LHCN-M2 (cell line): ENCODE data around the gene ATRNL1. TPM values are rescaled to one million over a fixed set of nuclear protein-coding genes. Genes with fewer than 3 reads are reported as not detected.
A peak's percentile ranks its signal among the peaks of the same experiment; 100 is the strongest.
"Not testable (repeated sequence)": the region's sequence is repeated elsewhere in the genome, so short reads cannot be mapped to it uniquely, and the experiment has no call there.

ENCODE experiments used
- DNase-seq: peaks from one replicate; pipeline ENCODE4 v3.0.0-alpha.2; 2012; ENCODE audit warnings: low read depth
- total RNA-seq: library from RNA; depleted of rRNA; stranded (reverse); fragments of >200 nt; gene quantifications from 2 replicates; pipeline ENCODE4 v1.2.3, GENCODE V29; 2014

The ATRNL1 gene
- total RNA-seq, 1 experiment from 2014 or later = 13.1 TPM

DNA sequence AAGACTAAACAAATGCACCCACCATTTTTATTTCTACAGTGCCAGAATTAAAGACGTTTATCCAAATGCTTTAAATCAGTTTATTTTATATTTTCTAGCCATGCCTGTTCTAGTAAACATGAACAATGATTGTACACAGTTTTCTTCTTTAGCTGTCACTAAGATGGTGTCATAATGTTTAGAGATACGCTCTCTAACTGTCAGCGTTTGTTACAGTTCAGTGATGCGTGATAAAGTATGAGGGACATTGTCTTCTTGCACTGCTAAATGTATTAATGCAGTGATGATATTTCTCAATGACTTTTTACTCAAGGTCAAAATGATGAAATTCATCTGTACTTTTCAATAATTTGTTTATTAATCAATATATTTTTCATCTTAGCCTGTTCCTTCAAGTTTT lies 513.6 kb downstream of the ATRNL1 start:
- DNase-seq = no peak

DNA sequence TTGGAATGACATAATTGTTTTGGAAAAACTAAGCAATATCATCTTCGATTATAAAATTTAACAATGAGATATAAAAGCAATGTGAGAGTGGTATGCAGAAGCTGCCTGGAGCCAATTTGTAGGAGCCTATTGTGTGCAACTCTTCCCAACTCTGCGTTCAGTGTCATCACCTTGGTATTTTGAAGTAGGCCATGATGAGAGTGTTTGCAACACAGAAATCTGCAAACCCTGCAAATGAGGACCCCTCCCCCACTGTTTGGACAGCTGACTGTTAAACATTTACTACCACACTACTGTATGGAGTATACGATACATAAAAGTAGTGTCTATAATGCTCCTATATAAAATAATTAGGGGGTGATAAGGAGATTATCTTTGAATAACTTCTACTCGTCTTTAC lies 531.3 kb downstream of the ATRNL1 start:
- DNase-seq = peak; percentile 79

GRCh38 chr10:115628616-115629015 lies 535.5 kb downstream of the ATRNL1 start:
- no peak for DNase-seq

GRCh38 chr10:115638246-115638645 lies 545.1 kb downstream of the ATRNL1 start:
- no peak for DNase-seq

GRCh38 chr10:115649217-115649616 lies 556.1 kb downstream of the ATRNL1 start:
- DNase-seq = no peak

- no peak for DNase-seq
These were observed 560.3 kb downstream of the ATRNL1 start for GRCh38 chr10:115653473-115653872.

DNA sequence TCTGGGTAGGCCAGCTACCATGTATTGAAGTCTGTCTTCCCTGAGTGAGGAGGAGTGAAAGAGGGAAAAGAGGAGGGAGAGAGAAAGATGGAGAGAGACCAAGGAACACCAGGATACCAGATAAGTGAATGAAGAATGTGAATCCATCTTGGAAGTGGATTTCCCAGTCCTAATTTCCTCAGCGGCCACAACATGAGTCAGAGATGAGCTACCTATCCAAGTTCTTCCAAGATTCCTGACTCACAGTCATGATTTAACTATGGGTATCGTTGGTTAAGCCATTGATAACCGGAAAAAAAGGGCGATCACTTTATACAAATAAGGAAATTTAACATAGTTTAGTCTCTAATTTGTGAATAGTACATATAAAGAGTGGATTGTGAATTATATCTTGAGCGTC lies 561.8 kb downstream of the ATRNL1 start:
- DNase-seq = peak; percentile 65

DNA sequence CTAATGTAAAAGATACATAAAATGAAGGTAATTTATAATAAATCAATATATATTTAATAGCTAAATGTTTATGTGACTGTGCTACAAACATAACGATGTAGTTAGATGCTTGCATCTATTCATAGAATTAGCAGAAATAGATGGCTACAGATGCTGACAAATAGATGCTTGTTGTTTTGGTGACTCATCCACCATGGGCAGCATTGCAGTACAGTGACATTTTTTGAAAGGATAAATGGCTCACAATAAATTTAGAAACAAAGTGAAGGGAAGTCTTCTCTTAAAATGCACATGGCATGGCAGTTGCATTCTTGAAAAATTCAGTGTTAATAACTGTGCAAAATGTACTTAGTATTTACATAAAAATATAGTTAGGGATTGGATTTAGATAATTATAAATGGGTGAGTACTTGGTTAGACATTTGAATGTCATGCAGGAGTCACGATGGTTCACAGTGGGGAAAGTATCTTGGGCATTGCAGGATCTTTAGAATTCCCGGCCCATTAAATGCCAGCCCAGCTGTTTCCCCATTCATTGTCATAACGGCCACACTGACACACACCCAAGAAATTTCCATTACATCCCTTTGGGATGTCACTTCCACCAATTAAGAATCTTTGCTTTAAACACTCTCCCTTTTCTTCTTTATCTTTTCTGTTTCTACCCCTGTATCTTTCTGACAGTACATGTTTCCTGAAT lies 564.1 kb downstream of the ATRNL1 start:
- peak; percentile 95 for DNase-seq

GRCh38 chr10:115659616-115660015 lies 566.5 kb downstream of the ATRNL1 start:
- peak; percentile 94 for DNase-seq

- DNase-seq = peak; percentile 61
These were observed 567.2 kb downstream of the ATRNL1 start for GRCh38 chr10:115660391-115660790.

DNA sequence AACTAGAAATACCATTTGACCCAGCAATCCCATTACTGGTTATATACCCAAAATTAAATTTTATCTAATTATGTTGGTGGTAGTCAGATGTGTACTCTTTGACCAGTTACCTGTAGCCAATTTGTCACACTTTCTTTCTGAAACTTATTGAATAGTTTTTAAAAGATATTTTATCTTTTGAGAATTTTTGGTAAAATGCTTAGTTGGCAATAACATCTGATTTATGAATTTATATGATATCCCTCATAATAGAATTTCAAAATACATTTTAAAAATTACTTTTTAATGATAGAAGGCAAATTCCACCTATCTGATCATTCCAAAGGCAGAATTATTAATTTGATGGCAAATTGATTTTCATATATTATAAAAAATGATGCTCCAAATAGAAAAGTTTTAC lies 569.3 kb downstream of the ATRNL1 start:
- DNase-seq = no peak

DNA sequence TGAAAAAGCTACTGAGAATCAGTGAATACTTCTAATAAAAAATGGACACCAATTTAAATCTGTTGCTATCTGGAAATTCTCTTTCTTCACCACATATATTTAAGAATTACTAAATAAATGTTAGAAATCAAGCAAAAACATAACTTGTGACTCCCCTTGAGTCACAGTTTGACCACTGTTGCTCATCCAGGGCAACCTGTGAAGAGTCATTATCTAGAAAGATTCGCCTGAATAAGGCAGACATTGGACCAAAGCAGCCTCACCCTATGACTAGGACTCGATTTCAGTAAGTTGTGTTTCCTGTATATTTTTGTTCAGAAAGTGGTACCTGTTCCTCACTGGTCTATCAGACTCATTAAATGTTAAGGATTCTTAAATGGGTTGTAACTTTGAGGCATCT lies 572.4 kb downstream of the ATRNL1 start:
- peak; percentile 82 for DNase-seq

- DNase-seq = no peak
These were observed 581.3 kb downstream of the ATRNL1 start for GRCh38 chr10:115674496-115674895.

- DNase-seq = no peak
These were observed 603.6 kb downstream of the ATRNL1 start for GRCh38 chr10:115696747-115697146.

DNA sequence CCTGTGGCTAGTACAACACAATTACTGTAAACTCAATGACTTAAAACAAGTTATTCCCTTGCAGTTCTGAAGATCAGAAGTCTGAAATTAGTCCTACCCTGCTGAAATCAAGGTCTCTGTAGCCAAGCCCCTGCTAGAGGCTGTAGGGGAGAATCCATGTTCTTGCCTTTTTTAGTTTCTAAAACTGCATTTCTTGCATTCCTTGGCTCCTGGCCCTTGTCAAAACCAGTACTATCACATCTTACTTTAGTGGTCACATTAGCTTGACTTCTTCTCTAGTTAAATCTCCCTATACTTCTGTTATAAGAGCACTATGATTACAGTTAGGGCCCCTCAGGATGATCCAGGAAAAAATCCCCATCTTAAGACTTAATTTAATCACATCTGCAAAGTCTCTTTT lies 612.9 kb downstream of the ATRNL1 start:
- no peak for DNase-seq

DNA sequence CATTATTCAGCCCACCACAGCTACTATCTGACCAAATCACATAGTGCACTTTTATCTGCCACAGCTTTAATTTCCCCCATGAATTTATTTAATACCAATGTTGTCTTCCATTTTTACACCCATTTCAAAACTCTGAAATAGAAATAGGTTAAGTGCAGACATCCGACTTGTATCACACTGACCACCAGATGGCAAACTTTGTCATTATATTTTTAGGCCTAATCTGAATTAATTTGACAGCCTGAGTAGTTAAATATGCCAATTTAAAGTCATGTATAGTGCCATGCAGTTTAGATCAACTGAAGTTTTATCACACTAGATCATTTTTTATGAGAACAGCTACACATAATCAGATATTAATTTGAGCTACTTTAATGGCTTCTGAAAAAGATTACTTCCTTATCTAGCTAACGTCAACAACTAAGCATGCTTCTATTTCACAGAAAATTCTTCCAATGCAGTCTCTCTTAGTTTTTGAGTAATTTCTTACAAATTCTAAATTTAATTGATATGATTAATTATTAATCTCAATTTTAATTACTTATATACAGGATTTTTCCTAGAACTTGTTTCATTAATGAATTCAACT lies 613.4 kb downstream of the ATRNL1 start:
- peak; percentile 37 for DNase-seq

DNA sequence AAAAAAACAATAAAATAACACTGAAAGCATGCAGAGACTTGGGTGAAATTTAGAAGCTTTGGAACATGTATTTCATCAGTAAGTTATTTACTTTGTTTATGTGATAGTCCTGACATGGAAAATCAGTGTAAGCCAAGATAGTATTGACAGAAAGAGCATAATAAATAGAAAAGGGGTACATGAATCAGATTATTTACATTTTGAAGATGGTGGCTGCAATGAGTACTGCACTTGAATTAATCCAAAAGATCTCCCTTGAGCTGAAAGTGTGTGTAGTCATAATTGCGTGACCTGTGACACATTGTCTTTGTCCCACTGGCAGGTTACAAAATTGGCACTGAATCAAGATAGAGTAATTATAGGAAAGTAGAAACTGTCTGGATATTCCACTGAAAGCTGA lies 617.0 kb downstream of the ATRNL1 start:
- DNase-seq = peak; percentile 7

DNA sequence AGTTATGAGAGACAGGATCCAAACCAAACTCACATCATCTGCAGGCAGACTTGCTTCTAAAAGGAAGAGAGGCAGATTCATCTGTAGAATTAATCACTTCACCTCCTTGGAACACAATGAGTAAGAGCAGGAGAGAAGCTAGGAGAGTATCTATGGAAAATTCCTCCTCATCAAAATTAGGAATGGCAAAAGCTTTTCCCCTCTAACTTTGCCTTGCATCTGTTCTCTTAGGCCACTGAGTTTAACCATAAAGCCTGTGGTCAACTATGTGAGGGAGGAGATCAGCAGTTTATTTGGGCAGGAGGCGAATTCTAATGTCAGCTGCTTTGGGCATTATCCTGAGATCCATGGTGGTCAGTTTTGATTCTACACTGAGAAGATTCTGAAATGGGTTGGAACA lies 618.1 kb downstream of the ATRNL1 start:
- DNase-seq = no peak

DNA sequence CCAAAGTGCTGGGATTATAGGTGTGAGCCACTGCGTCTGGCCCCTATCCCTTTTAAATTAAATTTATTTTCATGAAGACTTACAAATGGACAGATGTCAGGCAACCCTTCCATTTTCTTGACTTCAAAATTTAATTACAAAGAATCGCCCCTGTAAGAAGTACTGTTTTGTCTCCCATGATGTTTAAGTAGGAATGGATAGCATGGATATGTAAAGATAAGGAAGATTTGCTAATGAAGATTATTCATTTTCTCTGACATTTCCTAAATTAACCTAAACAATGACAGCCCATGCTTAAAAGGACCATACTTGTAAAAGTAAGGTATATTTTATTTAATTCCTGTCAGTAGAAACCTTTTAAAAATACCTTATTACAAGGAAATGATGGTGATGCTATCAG lies 627.0 kb downstream of the ATRNL1 start:
- no peak for DNase-seq

DNA sequence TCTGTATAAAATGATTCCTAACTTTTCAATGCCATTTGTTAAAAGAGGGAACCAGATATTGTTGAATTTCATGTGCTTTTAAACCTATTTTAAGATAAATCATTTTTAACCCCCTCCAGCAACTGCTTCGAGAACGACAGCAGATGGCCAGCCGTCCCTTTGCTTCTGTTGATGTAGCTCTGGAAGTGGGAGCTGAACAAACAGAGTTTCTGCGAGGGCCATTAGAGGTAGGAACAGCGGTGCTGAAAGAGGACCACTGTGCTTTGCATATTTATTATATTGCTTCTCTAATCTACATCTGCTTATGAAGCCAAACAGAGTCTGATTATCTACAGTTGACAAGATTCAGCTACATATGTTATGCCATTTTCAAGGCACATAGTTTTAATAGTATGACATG lies 634.0 kb downstream of the ATRNL1 start:
- DNase-seq = no peak

DNA sequence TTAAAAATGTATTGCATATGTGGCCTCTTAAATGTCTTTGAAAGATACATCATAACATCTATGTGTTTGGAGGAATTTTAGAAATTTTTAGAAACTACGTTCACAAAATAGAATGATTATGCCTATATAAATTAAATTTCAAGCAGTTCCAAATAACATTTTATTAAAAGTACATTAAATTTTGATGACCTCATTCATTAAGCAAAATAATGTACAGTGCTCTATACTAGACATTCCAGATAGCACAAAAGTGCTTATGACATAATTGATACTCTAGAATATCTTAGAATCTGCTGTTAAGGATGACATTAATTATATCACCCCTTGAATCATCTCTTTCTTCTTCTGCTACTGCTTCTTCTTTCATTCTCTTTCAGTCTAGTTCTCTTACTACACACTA lies 650.9 kb downstream of the ATRNL1 start:
- DNase-seq = no peak

DNA sequence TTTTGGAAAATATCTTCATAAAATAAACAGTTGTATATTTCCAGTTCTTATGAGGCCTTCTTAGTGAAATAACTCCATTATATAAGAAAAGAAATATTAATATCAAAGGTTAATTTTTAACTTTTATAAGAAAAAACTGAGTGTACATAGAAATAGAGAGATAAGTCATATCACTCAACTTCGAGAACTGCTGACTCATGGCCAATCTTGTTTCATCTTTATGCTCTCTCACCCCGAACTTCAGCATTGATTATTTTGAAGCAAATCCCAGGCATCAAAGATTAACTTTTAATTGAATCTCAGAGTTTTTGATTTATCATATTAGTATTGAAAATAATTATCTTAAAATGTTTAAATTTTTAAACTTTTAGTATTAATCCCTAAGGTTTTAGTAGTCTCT lies 652.8 kb downstream of the ATRNL1 start:
- no peak for DNase-seq

GRCh38 chr10:115747811-115748210 lies 654.6 kb downstream of the ATRNL1 start:
- no peak for DNase-seq

GRCh38 chr10:115758488-115758887 lies 665.3 kb downstream of the ATRNL1 start:
- DNase-seq = not testable (repeated sequence)
